Kidney (tissue), 14 donors: ENCODE measurements around the gene ZNF30. TPM values are rescaled to one million over a fixed set of nuclear protein-coding genes. Genes with fewer than 3 reads are reported as not detected.

Experiments
- DNase-seq, 5 donors: peaks; one replicate each; pipeline ENCODE4 v3.0.0-alpha.2; 2013 to 2020
- FAIRE-seq: peaks from 2 replicates; lab custom pipeline; 2012; peaks lifted over from hg19 to GRCh38; lab: Jason Lieb, UNC
- H3K27ac ChIP-seq, 2 donors: one replicate each; pipeline ENCODE4 v1.7.0; 2013; ENCODE audit warnings: low read depth in 2 of 2, low read length in 2 of 2, inconsistent platforms in 1 of 2
- H3K27me3 ChIP-seq: one replicate; pipeline ENCODE4 v1.7.1; 2013; ENCODE audit warnings: low read length, inconsistent platforms; ENCODE audit not compliant: control insufficient read depth, insufficient read depth
- H3K36me3 ChIP-seq, 3 donors: one replicate each; pipeline versions ENCODE4 v1.7.0 to v1.7.1; 2013; ENCODE audit warnings: low read length in 3 of 3, control low read depth in 1 of 3, inconsistent platforms in 1 of 3; ENCODE audit not compliant: insufficient read depth in 3 of 3, control insufficient read depth in 2 of 3
- H3K4me1 ChIP-seq, 3 donors: one replicate each; pipeline versions ENCODE4 v1.7.0 to v1.7.1; 2013; ENCODE audit warnings: low read length in 3 of 3, inconsistent platforms in 1 of 3, low read depth in 1 of 3; ENCODE audit not compliant: control insufficient read depth in 2 of 3, insufficient read depth in 2 of 3
- H3K4me3 ChIP-seq, 3 donors: one replicate each; pipeline versions ENCODE4 v1.7.0 to v1.8.1; 2013; ENCODE audit warnings: low read length in 3 of 3, control low read depth in 1 of 3, inconsistent platforms in 1 of 3
- H3K9ac ChIP-seq, 3 donors: one replicate each; pipeline versions ENCODE4 v1.7.0 to v1.7.1; 2013; ENCODE audit warnings: low read length in 3 of 3, control low read depth in 1 of 3, inconsistent platforms in 1 of 3
- H3K9me3 ChIP-seq, 3 donors: one replicate each; pipeline versions ENCODE4 v1.7.0 to v1.7.1; 2013; ENCODE audit warnings: low read length in 3 of 3, control low read depth in 1 of 3, inconsistent platforms in 1 of 3; ENCODE audit not compliant: control insufficient read depth in 2 of 3, insufficient read depth in 1 of 3
- CTCF ChIP-seq: IDR thresholded peaks from 3 replicates; pipeline ENCODE4 v1.5.1; 2012; ENCODE audit warnings: mild to moderate bottlenecking, moderate library complexity, borderline replicate concordance; ENCODE audit not compliant: insufficient read depth; ENCODE audit errors: extremely low read depth
- intact Hi-C: fragments of 100-400 bp; cut with DNase I; formaldehyde crosslinking; loops from one replicate; pipeline ENCODE4 v1.11.1; 2022
- polyA plus RNA-seq: library from polyadenylated mRNA; stranded (reverse); fragments of 350-450 nt; fragmentation: Illumina TruSeq; extraction: RNeasy Lipid Tissue Mini Kit (QIAGEN cat#74804); gene quantifications from one replicate; pipeline ENCODE4 v1.2.3, GENCODE V29; 2014; ENCODE audit warnings: low read depth, low replicate concordance; ENCODE audit not compliant: insufficient read depth
- total RNA-seq: library from RNA; stranded (reverse); fragmentation: NEBNext Ultra II Directional; extraction: Animal tissue kit (Norgen Biotek cat#: 25700); gene quantifications from one replicate; pipeline ENCODE4 v1.2.1, GENCODE V29; 2021
- donor health status: control.
- donor health status: control.
- donor health status: control.
- donor health status: control.
- donor health status: control.
- donor health status: DM: yes; HTN: yes; CAD: no.
- donor health status: Normal renal cell carcinoma (clear cell type).

The ZNF30 gene
- total and polyA plus RNA-seq, 2 donors from 2014 or later = 3.1 to 3.5 TPM

GRCh38 chr19:34925278-34925855 is 1.3 kb upstream of the ZNF30 start:
- TF ChIP-seq CTCF = no peak
- Histone ChIP-seq H3K36me3 (peaks cover 0 to 2% (median 0%) of the 10 kb centered on the region in 3 donors), H3K4me3 (no peak overlapping the region), H3K27ac (no peak overlapping the region), H3K9ac (no peak overlapping the region), H3K9me3 (no peaks in the 10 kb centered on the region), H3K27me3 (no peaks in the 10 kb centered on the region), H3K4me1 (no peaks in the 10 kb centered on the region)
- DNase-seq (peak in 1 of 5 donors; percentile 48), FAIRE-seq (no peak)
- intact Hi-C loops = no loop called here

- FAIRE-seq (peak; percentile 27), DNase-seq (no peak)
- Histone ChIP-seq H3K27me3 (no peaks in the 10 kb centered on the region), H3K27ac (no peak overlapping the region), H3K4me3 (peak overlapping the region in 2 of 3 donors; percentile 79 to 86), H3K36me3 (peaks cover 0 to 2% (median under 1%) of the 10 kb centered on the region in 3 donors), H3K9me3 (no peaks in the 10 kb centered on the region), H3K9ac (peak overlapping the region in 1 of 3 donors; percentile 51), H3K4me1 (no peaks in the 10 kb centered on the region)
- TF ChIP-seq CTCF = no peak
- intact Hi-C loops = no loop called here
These were observed 380 bp upstream of the ZNF30 start for GRCh38 chr19:34926361-34926684.

- no peak for FAIRE-seq
- TF ChIP-seq CTCF = no peak
- no peak for DNase-seq
- Histone ChIP-seq H3K27ac (no peak overlapping the region), H3K27me3 (no peaks in the 10 kb centered on the region), H3K9me3 (no peaks in the 10 kb centered on the region), H3K4me3 (no peak overlapping the region), H3K36me3 (peaks cover 2 to 28% (median 8%) of the 10 kb centered on the region in 3 donors), H3K4me1 (no peaks in the 10 kb centered on the region), H3K9ac (no peak overlapping the region)
- intact Hi-C loops = no loop called here
These were observed 5.8 kb downstream of the ZNF30 start for GRCh38 chr19:34932494-34932893.

- peaks cover 2 to 28% (median 7%) of the 10 kb centered on the region in 3 donors for H3K36me3 ChIP-seq
- no peak for DNase-seq
- no peak overlapping the region for H3K9ac ChIP-seq
- H3K4me3 ChIP-seq = no peak overlapping the region
- no peaks in the 10 kb centered on the region for H3K27me3 ChIP-seq
- no peak for FAIRE-seq
- H3K9me3 ChIP-seq = no peaks in the 10 kb centered on the region
- no peaks in the 10 kb centered on the region for H3K4me1 ChIP-seq
- intact Hi-C loops = no loop called here
- no peak overlapping the region for H3K27ac ChIP-seq
- TF ChIP-seq CTCF = no peak
These were observed 9.5 kb downstream of the ZNF30 start for GRCh38 chr19:34936184-34936583.
